Measurements from ENCODE around the gene PRR5L.

PRR5L gene

GRCh38 chr11:36343436-36343835 is 47.3 kb downstream of the PRR5L start:
- no peak overlapping the region for H3K4me3 ChIP-seq (replicated peaks; ENCODE audit: low read depth, low read length)
- TF ChIP-seq CTCF (IDR thresholded peaks at IDR 0.05; ENCODE audit: low read depth, low read length, missing control alignments): no peak
- DNase-seq (ENCODE audit: extremely low read depth, low read depth): no peak

- TF ChIP-seq CTCF (IDR thresholded peaks at IDR 0.05; ENCODE audit: low read depth, low read length, missing control alignments): no peak
- no peak overlapping the region for H3K4me3 ChIP-seq (replicated peaks; ENCODE audit: low read depth, low read length)
- DNase-seq (ENCODE audit: extremely low read depth, low read depth): no peak
Measured at GRCh38 chr11:36345084-36345511, 49.0 kb downstream of the PRR5L start.

GRCh38 chr11:36345535-36346141 is 49.5 kb downstream of the PRR5L start:
- DNase-seq (ENCODE audit: extremely low read depth, low read depth): no peak
- no peak overlapping the region for H3K4me3 ChIP-seq (replicated peaks; ENCODE audit: low read depth, low read length)
- no peak for TF ChIP-seq CTCF (IDR thresholded peaks at IDR 0.05; ENCODE audit: low read depth, low read length, missing control alignments)

GRCh38 chr11:36346562-36347383 is 50.7 kb downstream of the PRR5L start:
- DNase-seq (ENCODE audit: extremely low read depth, low read depth): no peak
- no peak for TF ChIP-seq CTCF (IDR thresholded peaks at IDR 0.05; ENCODE audit: low read depth, low read length, missing control alignments)

GRCh38 chr11:36347384-36347906 is 51.4 kb downstream of the PRR5L start:
- TF ChIP-seq CTCF (IDR thresholded peaks at IDR 0.05; ENCODE audit: low read depth, low read length, missing control alignments): no peak
- DNase-seq (ENCODE audit: extremely low read depth, low read depth): no peak
- H3K4me3 ChIP-seq (replicated peaks; ENCODE audit: low read depth, low read length): no peak overlapping the region

More at GRCh38 chr11:36346562-36347383, 50.7 kb downstream of the PRR5L start:
- no peak overlapping the region for H3K4me3 ChIP-seq (replicated peaks; ENCODE audit: low read depth, low read length)

GRCh38 chr11:36349351-36350136 is 53.5 kb downstream of the PRR5L start:
- H3K4me3 ChIP-seq (replicated peaks; ENCODE audit: low read depth, low read length): no peak overlapping the region
- no peak for DNase-seq (ENCODE audit: extremely low read depth, low read depth)
- no peak for TF ChIP-seq CTCF (IDR thresholded peaks at IDR 0.05; ENCODE audit: low read depth, low read length, missing control alignments)
